ENCODE results near the gene EML4. TPM values are rescaled to one million over a fixed set of nuclear protein-coding genes. Genes with fewer than 3 reads are reported as not detected.

The EML4 gene
- total and polyA plus RNA-seq, 2 of the 13 experiments (the other 11 are each of a cell fraction or from before 2014, with no cell fraction given): 243 to 476 TPM

GRCh38 chr2:42342795-42343241, 173.7 kb downstream of the EML4 start:
- intact Hi-C loops (cut with micrococcal nuclease; ENCODE audit: unreplicated experiment) (loop anchor here (2.0 kb wide), 1 partner anchor 18 kb away; the partner anchor contains the start of gene COX7A2L), in situ Hi-C loops (cut with HindIII; ENCODE audit: extremely low pct_ligation_motif_present, low pct_unique_long_range_greater_than_20kb) (no loop called here)
- no peak overlapping the region for H3K4me3 ChIP-seq (replicated peaks in 1 of 3; ENCODE audit: insufficient read depth in 1 of 3, low read depth in 2 of 3, low read length in 3 of 3)
- ATAC-seq (peak; percentile 8), DNase-seq (ENCODE audit: low spot score) (no peak), FAIRE-seq (no peak)
- H3K36me3 ChIP-seq (replicated peaks in 1 of 2; ENCODE audit: control insufficient read depth in 1 of 2, insufficient read depth in 2 of 2, low read length in 2 of 2): peaks cover 3 to 8% of the 10 kb centered on the region in 2 experiments
- whole genome bisulfite sequencing (ENCODE audit: low lambda C conversion rate): 89% methylated on average over 11 of the region's 11 CpGs
- BruUV-seq (replicated peaks): no TSS peak
- peaks cover 55% of the 10 kb centered on the region for H3K4me1 ChIP-seq (ENCODE audit: insufficient read depth, low read length)
- H3K27ac ChIP-seq (ENCODE audit: extremely low read length, insufficient read depth, low read length): peak overlapping the region; percentile 17
- H3K27me3 ChIP-seq (ENCODE audit: control insufficient read depth in 1 of 2, insufficient read depth in 2 of 2, low read length in 2 of 2): no peaks in the 10 kb centered on the region
- no peak overlapping the region for H2AFZ ChIP-seq (ENCODE audit: low read length)
- no peak overlapping the region for H3K9ac ChIP-seq (ENCODE audit: insufficient read depth, low read depth, low read length)
- peaks cover 32% of the 10 kb centered on the region for H3K79me2 ChIP-seq (ENCODE audit: insufficient read depth, low read length)
- H3K9me3 ChIP-seq (ENCODE audit: low read length): no peaks in the 10 kb centered on the region
- peaks cover 32% of the 10 kb centered on the region; the same call in 1 of the 2 replicates for H4K20me1 ChIP-seq (ENCODE audit: insufficient read depth, low read length)
- ChIA-PET CTCF (ENCODE audit: low intra/inter-chr PET ratio, low total read pairs) (no interaction called here), POLR2A (interaction anchor here (1.1 to 1.6 kb wide), 2 partner anchors 14 to 16 kb away, joined by 3 to 4 read pairs; no protein-coding TSS in a partner anchor)
- H3K4me2 ChIP-seq (ENCODE audit: low read depth, low read length): no peak overlapping the region
- TF ChIP-seq CENPBD1 (CRISPR knock-in tag; IDR thresholded peaks at IDR 0.05; ENCODE audit: borderline replicate concordance, low read depth) (no peak), TMF1 (CRISPR knock-in tag; IDR thresholded peaks at IDR 0.05; ENCODE audit: low read depth) (no peak), MTF2 (CRISPR knock-in tag; IDR thresholded peaks at IDR 0.05; ENCODE audit: borderline replicate concordance) (no peak), GMEB1 (CRISPR knock-in tag; IDR thresholded peaks at IDR 0.05; ENCODE audit: borderline replicate concordance) (no peak), ZNF782 (CRISPR knock-in tag; IDR thresholded peaks at IDR 0.05; ENCODE audit: borderline replicate concordance) (no peak), ZXDC (CRISPR knock-in tag; IDR thresholded peaks at IDR 0.05) (no peak), LRRFIP1 (CRISPR knock-in tag; conservative IDR thresholded peaks at IDR 0.05) (no peak), ZNF737 (CRISPR knock-in tag; IDR thresholded peaks at IDR 0.05; ENCODE audit: borderline replicate concordance) (no peak), TEAD2 (CRISPR knock-in tag; IDR thresholded peaks at IDR 0.05) (peak; percentile 42; the same call in 1 of the 2 replicates), ZNF292 (CRISPR knock-in tag; IDR thresholded peaks at IDR 0.05; ENCODE audit: borderline replicate concordance, low read depth) (no peak), SUZ12 (IDR thresholded peaks at IDR 0.05; ENCODE audit: low read depth, low read length) (no peak), ZBTB43 (CRISPR knock-in tag; conservative IDR thresholded peaks at IDR 0.05) (no peak), EED (CRISPR knock-in tag; IDR thresholded peaks at IDR 0.05) (peak; percentile 55; the same call in 1 of the 2 replicates), ZNF557 (CRISPR knock-in tag; IDR thresholded peaks at IDR 0.05) (no peak)

All from HepG2 (cell line).